ENCODE data around the gene OR9G1.

OR9G1 gene

DNA sequence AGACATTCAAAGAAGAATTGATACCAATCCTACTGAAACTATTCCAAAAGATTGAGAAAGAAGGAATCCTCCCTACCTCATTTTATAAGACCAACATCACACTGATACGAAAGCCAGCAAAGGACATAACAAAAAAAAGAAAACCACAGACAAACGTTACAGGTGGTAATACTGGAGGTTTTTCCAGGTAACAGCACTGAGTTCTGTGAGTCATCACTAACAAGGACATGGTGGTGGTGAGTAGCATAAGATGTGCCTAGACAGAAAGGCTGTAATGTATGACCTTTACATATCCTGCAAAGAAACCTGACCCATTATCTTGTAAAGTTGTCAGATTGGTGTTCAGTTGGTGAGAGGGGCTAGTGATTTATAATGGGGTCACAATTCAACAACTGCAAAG, 15.3 kb downstream of the OR9G1 start:
- Histone ChIP-seq H3K27ac (no peak overlapping the region), H3K36me3 (no peaks in the 10 kb centered on the region), H3K4me3 (ENCODE audit: low read depth, low read length) (no peak overlapping the region), H3K9me3 (ENCODE audit: severe bottlenecking) (no peaks in the 10 kb centered on the region), H3K27me3 (ENCODE audit: insufficient read depth, low read depth, severe bottlenecking) (peaks cover 8% of the 10 kb centered on the region)
- DNase-seq: no peak
- TF ChIP-seq, protein P1, sequence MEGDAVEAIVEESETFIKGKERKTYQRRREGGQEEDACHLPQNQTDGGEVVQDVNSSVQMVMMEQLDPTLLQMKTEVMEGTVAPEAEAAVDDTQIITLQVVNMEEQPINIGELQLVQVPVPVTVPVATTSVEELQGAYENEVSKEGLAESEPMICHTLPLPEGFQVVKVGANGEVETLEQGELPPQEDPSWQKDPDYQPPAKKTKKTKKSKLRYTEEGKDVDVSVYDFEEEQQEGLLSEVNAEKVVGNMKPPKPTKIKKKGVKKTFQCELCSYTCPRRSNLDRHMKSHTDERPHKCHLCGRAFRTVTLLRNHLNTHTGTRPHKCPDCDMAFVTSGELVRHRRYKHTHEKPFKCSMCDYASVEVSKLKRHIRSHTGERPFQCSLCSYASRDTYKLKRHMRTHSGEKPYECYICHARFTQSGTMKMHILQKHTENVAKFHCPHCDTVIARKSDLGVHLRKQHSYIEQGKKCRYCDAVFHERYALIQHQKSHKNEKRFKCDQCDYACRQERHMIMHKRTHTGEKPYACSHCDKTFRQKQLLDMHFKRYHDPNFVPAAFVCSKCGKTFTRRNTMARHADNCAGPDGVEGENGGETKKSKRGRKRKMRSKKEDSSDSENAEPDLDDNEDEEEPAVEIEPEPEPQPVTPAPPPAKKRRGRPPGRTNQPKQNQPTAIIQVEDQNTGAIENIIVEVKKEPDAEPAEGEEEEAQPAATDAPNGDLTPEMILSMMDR (IDR thresholded peaks at IDR 0.05; ENCODE audit: low read depth, low read length): no peak

DNA sequence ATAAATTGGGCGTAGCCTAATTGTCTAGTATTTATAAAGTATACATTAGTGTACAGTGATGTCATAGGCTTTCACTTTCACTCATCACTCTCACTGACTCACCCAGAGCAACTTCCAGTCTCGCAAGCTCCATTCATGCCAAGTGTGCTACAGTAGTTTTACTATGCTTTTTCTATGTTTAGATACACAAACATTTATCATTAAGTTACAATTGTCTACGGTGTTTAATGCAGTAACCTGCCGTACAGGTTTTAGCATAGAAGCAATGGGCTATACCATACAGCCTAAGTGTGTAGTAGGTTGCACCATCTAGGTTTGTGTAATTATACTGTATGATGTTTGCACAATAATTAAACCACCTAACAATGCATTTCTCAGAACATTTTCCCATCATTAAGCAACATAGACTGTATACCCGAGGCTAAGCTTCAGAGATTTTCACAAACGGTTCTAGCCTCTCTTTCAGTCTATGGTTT, 17.5 kb downstream of the OR9G1 start:
- H3K4me3 ChIP-seq (ENCODE audit: low read depth, low read length): no peak overlapping the region
- DNase-seq: no peak
- no peaks in the 10 kb centered on the region for H3K9me3 ChIP-seq (ENCODE audit: severe bottlenecking)
- H3K27ac ChIP-seq: no peak overlapping the region
- TF ChIP-seq, protein P1 (IDR thresholded peaks at IDR 0.05; ENCODE audit: low read depth, low read length): no peak
- H3K36me3 ChIP-seq: no peaks in the 10 kb centered on the region
- H3K27me3 ChIP-seq (ENCODE audit: insufficient read depth, low read depth, severe bottlenecking): peaks cover 14% of the 10 kb centered on the region

DNA sequence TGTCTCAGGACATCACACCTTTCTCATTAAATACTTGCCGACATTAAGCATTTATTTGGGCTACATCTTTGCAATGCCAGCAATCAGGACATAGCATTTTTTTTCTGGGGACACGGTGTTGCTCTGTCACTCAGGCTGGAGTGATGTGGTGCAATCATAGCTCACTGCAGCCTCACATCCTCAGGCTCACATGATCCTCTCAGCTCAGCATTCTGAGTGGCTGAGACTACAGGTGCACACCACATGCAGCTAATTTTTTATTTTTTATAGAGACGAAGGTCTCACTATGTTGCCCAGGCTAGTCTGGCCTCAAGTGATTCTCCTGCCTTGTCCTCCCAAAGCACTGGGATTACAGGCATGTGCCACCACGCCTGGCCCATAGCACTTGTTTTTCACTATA, 21.6 kb downstream of the OR9G1 start:
- H3K4me3 ChIP-seq (ENCODE audit: low read depth, low read length): no peak overlapping the region
- no peaks in the 10 kb centered on the region for H3K36me3 ChIP-seq
- H3K9me3 ChIP-seq (ENCODE audit: severe bottlenecking): no peaks in the 10 kb centered on the region
- no peak for DNase-seq
- H3K27ac ChIP-seq: no peak overlapping the region
- H3K27me3 ChIP-seq (ENCODE audit: insufficient read depth, low read depth, severe bottlenecking): peaks cover 11% of the 10 kb centered on the region
- TF ChIP-seq, protein P1 (IDR thresholded peaks at IDR 0.05; ENCODE audit: low read depth, low read length): no peak

DNA sequence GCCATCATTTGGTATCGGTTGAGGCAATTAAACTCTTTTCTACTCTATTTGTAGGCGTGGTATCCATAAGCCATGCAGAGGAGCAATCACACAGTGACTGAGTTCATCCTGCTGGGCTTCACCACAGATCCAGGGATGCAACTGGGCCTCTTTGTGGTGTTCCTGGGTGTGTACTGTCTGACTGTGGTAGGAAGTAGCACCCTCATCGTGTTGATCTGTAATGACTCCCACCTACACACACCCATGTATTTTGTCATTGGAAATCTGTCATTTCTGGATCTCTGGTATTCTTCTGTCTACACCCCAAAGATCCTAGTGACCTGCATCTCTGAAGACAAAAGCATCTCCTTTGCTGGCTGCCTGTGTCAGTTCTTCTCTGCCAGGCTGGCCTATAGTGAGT, 41.2 kb downstream of the OR9G1 start:
- TF ChIP-seq, protein P1 (IDR thresholded peaks at IDR 0.05; ENCODE audit: low read depth, low read length): no peak
- peaks cover 46% of the 10 kb centered on the region for H3K27me3 ChIP-seq (ENCODE audit: insufficient read depth, low read depth, severe bottlenecking)
- no peak overlapping the region for H3K27ac ChIP-seq
- H3K4me3 ChIP-seq (ENCODE audit: low read depth, low read length): no peak overlapping the region
- no peaks in the 10 kb centered on the region for H3K36me3 ChIP-seq
- no peak for DNase-seq
- H3K9me3 ChIP-seq (ENCODE audit: severe bottlenecking): no peaks in the 10 kb centered on the region

DNA sequence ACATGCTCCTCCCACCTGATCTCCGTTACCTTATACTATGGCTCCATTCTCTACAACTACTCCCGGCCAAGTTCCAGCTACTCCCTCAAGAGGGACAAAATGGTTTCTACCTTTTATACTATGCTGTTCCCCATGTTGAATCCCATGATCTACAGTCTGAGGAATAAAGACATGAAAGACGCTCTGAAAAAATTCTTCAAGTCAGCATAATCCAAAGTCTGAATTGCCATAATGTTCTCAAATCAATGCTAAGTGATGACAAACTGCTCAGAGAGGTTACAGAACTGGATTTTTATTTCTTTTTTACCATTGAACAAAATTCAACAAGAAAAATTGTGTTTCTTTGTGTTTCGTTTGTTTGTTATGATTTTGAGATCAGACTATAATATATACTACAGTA, 42.0 kb downstream of the OR9G1 start:
- no peak for DNase-seq
- Histone ChIP-seq H3K36me3 (no peaks in the 10 kb centered on the region), H3K27me3 (ENCODE audit: insufficient read depth, low read depth, severe bottlenecking) (peaks cover 45% of the 10 kb centered on the region), H3K27ac (no peak overlapping the region), H3K4me3 (ENCODE audit: low read depth, low read length) (no peak overlapping the region), H3K9me3 (ENCODE audit: severe bottlenecking) (no peaks in the 10 kb centered on the region)
- TF ChIP-seq, protein P1 (IDR thresholded peaks at IDR 0.05; ENCODE audit: low read depth, low read length): no peak

DNA sequence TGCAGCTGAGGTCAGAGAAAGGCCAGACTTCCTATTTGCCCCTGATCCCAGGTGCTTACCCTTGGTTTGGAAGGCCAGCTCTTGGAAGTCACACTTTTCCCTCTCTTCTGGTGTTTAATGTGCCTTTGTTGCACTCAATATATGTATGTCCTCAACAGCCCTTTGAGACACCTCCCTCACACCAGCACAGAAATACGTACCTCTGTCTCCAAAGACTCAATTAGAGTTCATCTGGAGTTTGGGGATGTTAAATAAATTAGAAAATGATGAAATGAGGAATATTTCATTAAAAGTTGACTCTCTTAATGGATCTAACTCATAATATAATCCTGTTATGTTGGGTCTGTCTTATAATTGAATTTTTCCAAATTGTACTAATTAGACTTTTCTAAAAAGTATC, 49.7 kb downstream of the OR9G1 start, which contains the start of gene OR9G4:
Gene OR9G4, minus strand, starts transcription at position 101 of the 400 bp plus-strand sequence. CDS start 4,931 bp downstream, outside the sequence.
- no peaks in the 10 kb centered on the region for H3K9me3 ChIP-seq (ENCODE audit: severe bottlenecking)
- TF ChIP-seq, protein P1 (IDR thresholded peaks at IDR 0.05; ENCODE audit: low read depth, low read length): no peak
- DNase-seq: no peak
- no peaks in the 10 kb centered on the region for H3K36me3 ChIP-seq
- peaks cover 47% of the 10 kb centered on the region for H3K27me3 ChIP-seq (ENCODE audit: insufficient read depth, low read depth, severe bottlenecking)
- no peak within 1 kb of the TSS for H3K4me3 ChIP-seq (ENCODE audit: low read depth, low read length)
- H3K27ac ChIP-seq: no peak within 1 kb of the TSS

All from WERI-Rb-1 (cell line).